Epithelial cell of proximal tubule (primary cell): ENCODE data around the gene SPINT1. TPM values are rescaled to one million over a fixed set of nuclear protein-coding genes. Genes with fewer than 3 reads are reported as not detected.
A peak's percentile ranks its signal among the peaks of the same experiment; 100 is the strongest.

Experiments used
- DNase-seq: peaks from one replicate; pipeline ENCODE4 v3.0.0-alpha.2; 2011; ENCODE audit warnings: low read depth
- H3K4me3 ChIP-seq: 2 replicates; pipeline ENCODE4 v1.5.1; 2011; ENCODE audit warnings: low read depth, mild to moderate bottlenecking, low read length
- CTCF ChIP-seq: conservative IDR thresholded peaks from 2 replicates; pipeline ENCODE4 v1.5.1; 2012; ENCODE audit warnings: low read depth, mild to moderate bottlenecking, low read length
- total RNA-seq: library from RNA; depleted of rRNA; stranded (reverse); fragments of >200 nt; gene quantifications from 2 replicates; pipeline ENCODE4 v1.2.3, GENCODE V29; 2015

SPINT1 gene
- total RNA-seq, 1 donor from 2014 or later = 319 TPM

- no peak overlapping the region for H3K4me3 ChIP-seq
- DNase-seq = no peak
- no peak for TF ChIP-seq CTCF
Measured at GRCh38 chr15:40901053-40901443, 57.2 kb downstream of the SPINT1 start.

- DNase-seq = no peak
- no peak for TF ChIP-seq CTCF
- no peak overlapping the region for H3K4me3 ChIP-seq
Measured at GRCh38 chr15:40902605-40903561, 59.0 kb downstream of the SPINT1 start.

GRCh38 chr15:40904552-40905201 is 60.8 kb downstream of the SPINT1 start:
- H3K4me3 ChIP-seq = no peak overlapping the region
- DNase-seq = no peak
- no peak for TF ChIP-seq CTCF

- peak; percentile 66 for TF ChIP-seq CTCF
- H3K4me3 ChIP-seq = peak overlapping the region; percentile 54
- DNase-seq = peak; percentile 74
Measured at GRCh38 chr15:40906091-40906990, 62.5 kb downstream of the SPINT1 start.

GRCh38 chr15:40906991-40907802 is 63.3 kb downstream of the SPINT1 start:
- no peak for DNase-seq
- H3K4me3 ChIP-seq = peak overlapping the region; percentile 54
- TF ChIP-seq CTCF = no peak

Other genes starting within 250 kb of the SPINT1 start
- 23.9 and 31.3 TPM in 2 replicates for gene KNL1, start 249.8 kb upstream of the SPINT1 start, total RNA-seq
- 19.5 and 20.8 TPM in 2 replicates for gene RAD51, start 148.9 kb upstream of the SPINT1 start, total RNA-seq
- gene RMDN3, start 88.8 kb upstream of the SPINT1 start, total RNA-seq = 20.6 and 25.4 TPM in 2 replicates
- 87.2 and 113 TPM in 2 replicates for gene GCHFR, start 80.0 kb upstream of the SPINT1 start, total RNA-seq
- 0.63 and 2.7 TPM in 2 replicates for gene C15orf62, start 74.1 kb upstream of the SPINT1 start, total RNA-seq
- gene ZFYVE19, start 37.0 kb upstream of the SPINT1 start, total RNA-seq = 30.0 and 34.8 TPM in 2 replicates
- 21.7 and 43.2 TPM in 2 replicates for gene DNAJC17, start 36.6 kb upstream of the SPINT1 start, total RNA-seq
- not detected in 2 replicates for gene PPP1R14D, start 15.3 kb upstream of the SPINT1 start, total RNA-seq
- 1.7 and 3.1 TPM in 2 replicates for gene RHOV, start 30.2 kb downstream of the SPINT1 start, total RNA-seq
- 27.2 and 35.4 TPM in 2 replicates for gene VPS18, start 50.4 kb downstream of the SPINT1 start, total RNA-seq
- 0.07 and 0.69 TPM in 2 replicates for gene DLL4, start 85.3 kb downstream of the SPINT1 start, total RNA-seq
- gene CHAC1, start 109.4 kb downstream of the SPINT1 start, total RNA-seq = 14.3 and 23.8 TPM in 2 replicates